Effector memory CD8-positive, alpha-beta T cell (primary cell): Measurements from ENCODE around the gene PIR.

ENCODE experiments used
- ATAC-seq: fragments of 150-1000 bp; cut with Tn5 transposase; replicated peaks from 2 replicates; pipeline ENCODE4 v1.10.0; 2021; ENCODE audit warnings: mild to moderate bottlenecking, moderate library complexity
- DNase-seq, 3 experiments: peaks; one replicate each; pipeline ENCODE4 v3.0.0; 2021
- H3K27ac Mint-ChIP-seq, 2 donors: one replicate each; pipeline ENCODE4 v1.8.0; 2022; ENCODE audit warnings: mild to moderate bottlenecking in 2 of 2, mixed read lengths in 2 of 2, moderate library complexity in 2 of 2
- H3K27me3 Mint-ChIP-seq, 2 donors: one replicate each; pipeline ENCODE4 v1.8.0; 2022; ENCODE audit warnings: mixed read lengths in 2 of 2
- H3K36me3 Mint-ChIP-seq: one replicate; pipeline ENCODE4 v1.8.0; 2022; ENCODE audit warnings: mild to moderate bottlenecking, moderate library complexity, mixed read lengths; ENCODE audit not compliant: insufficient read depth
- H3K4me1 Mint-ChIP-seq, 2 donors: one replicate each; pipeline ENCODE4 v1.8.0; 2022; ENCODE audit warnings: low read depth in 2 of 2, mixed read lengths in 2 of 2
- H3K4me3 Mint-ChIP-seq, 2 donors: one replicate each; pipeline ENCODE4 v1.8.0; 2022; ENCODE audit warnings: mild to moderate bottlenecking in 2 of 2, mixed read lengths in 2 of 2, moderate library complexity in 2 of 2
- H3K9me3 Mint-ChIP-seq, 2 donors: one replicate each; pipeline ENCODE4 v1.8.0; 2022; ENCODE audit warnings: mixed read lengths in 2 of 2
- total RNA-seq, 9 experiments: gene quantifications; one replicate each; lab custom pipeline; 2026; lab: John Stamatoyannopoulos, UW

PIR gene
- 0 to 0.91 (median 0.49) reads per million in 9 experiments for total RNA-seq

- Mint-ChIP-seq H3K36me3 (no peaks in the 10 kb centered on the region), H3K9me3 (no peaks in the 10 kb centered on the region), H3K4me1 (peaks cover 3 to 10% of the 10 kb centered on the region in 2 donors), H3K27ac (no peak within 1 kb of the TSS), H3K27me3 (peaks cover 10 to 15% of the 10 kb centered on the region in 2 donors), H3K4me3 (peak within 1 kb of the TSS; percentile 69 to 76)
- ATAC-seq, result peak; percentile 86
- DNase-seq, result peak in 2 of 3 experiments; percentile 2 to 7
Observed at GRCh38 chrX:15493118-15493962, at the start of gene PIR. Gene PIR (minus strand): TSS chrX:15493333. CDS start chrX:15491257, 2,076 bp downstream.

- Mint-ChIP-seq H3K4me1 (no peaks in the 10 kb centered on the region), H3K27ac (no peak overlapping the region), H3K27me3 (no peaks in the 10 kb centered on the region), H3K4me3 (no peak overlapping the region), H3K9me3 (no peaks in the 10 kb centered on the region), H3K36me3 (no peaks in the 10 kb centered on the region)
- ATAC-seq, result no peak
- no peak for DNase-seq
Observed at GRCh38 chrX:15530318-15530717, 37.2 kb upstream of the PIR start.

- no peaks in the 10 kb centered on the region for H3K36me3 Mint-ChIP-seq
- H3K27me3 Mint-ChIP-seq, result no peaks in the 10 kb centered on the region
- ATAC-seq (no peak), DNase-seq (no peak)
- H3K9me3 Mint-ChIP-seq, result no peaks in the 10 kb centered on the region
- H3K27ac Mint-ChIP-seq, result no peak overlapping the region
- no peaks in the 10 kb centered on the region for H3K4me1 Mint-ChIP-seq
- no peak overlapping the region for H3K4me3 Mint-ChIP-seq
Observed at GRCh38 chrX:15529165-15529564, 36.0 kb upstream of the PIR start.

- H3K4me3 Mint-ChIP-seq, result no peak overlapping the region
- no peak overlapping the region for H3K27ac Mint-ChIP-seq
Observed at GRCh38 chrX:15525664-15526416, 32.7 kb upstream of the PIR start.

GRCh38 chrX:15524417-15524816 is 31.3 kb upstream of the PIR start:
- Mint-ChIP-seq H3K9me3 (no peaks in the 10 kb centered on the region), H3K4me3 (no peak overlapping the region), H3K27me3 (peaks cover 9 to 15% of the 10 kb centered on the region in 2 donors), H3K4me1 (no peaks in the 10 kb centered on the region), H3K27ac (no peak overlapping the region), H3K36me3 (no peaks in the 10 kb centered on the region)
- ATAC-seq, result no peak
- no peak for DNase-seq

More at GRCh38 chrX:15525664-15526416, 32.7 kb upstream of the PIR start:
- Mint-ChIP-seq H3K27me3 (peaks cover 9 to 15% of the 10 kb centered on the region in 2 donors), H3K36me3 (no peaks in the 10 kb centered on the region), H3K4me1 (no peaks in the 10 kb centered on the region), H3K9me3 (no peaks in the 10 kb centered on the region)
- ATAC-seq, result no peak
- no peak for DNase-seq

- Mint-ChIP-seq H3K9me3 (no peaks in the 10 kb centered on the region), H3K27ac (no peak overlapping the region), H3K27me3 (peaks cover 9 to 15% of the 10 kb centered on the region in 2 donors), H3K4me3 (no peak overlapping the region), H3K36me3 (no peaks in the 10 kb centered on the region), H3K4me1 (no peaks in the 10 kb centered on the region)
- no peak for ATAC-seq
- DNase-seq, result no peak
Observed at GRCh38 chrX:15523088-15523487, 30.0 kb upstream of the PIR start.

GRCh38 chrX:15522464-15522863 is 29.3 kb upstream of the PIR start:
- Mint-ChIP-seq H3K9me3 (no peaks in the 10 kb centered on the region), H3K27ac (no peak overlapping the region), H3K4me3 (no peak overlapping the region), H3K27me3 (peaks cover 9 to 15% of the 10 kb centered on the region in 2 donors), H3K36me3 (no peaks in the 10 kb centered on the region), H3K4me1 (no peaks in the 10 kb centered on the region)
- no peak for ATAC-seq
- DNase-seq, result no peak

GRCh38 chrX:15515931-15516330 is 22.8 kb upstream of the PIR start:
- Mint-ChIP-seq H3K27ac (no peak overlapping the region), H3K9me3 (no peaks in the 10 kb centered on the region), H3K36me3 (no peaks in the 10 kb centered on the region), H3K4me1 (no peaks in the 10 kb centered on the region), H3K4me3 (no peak overlapping the region), H3K27me3 (no peaks in the 10 kb centered on the region)
- ATAC-seq (no peak), DNase-seq (no peak)

GRCh38 chrX:15514279-15514678 is 21.1 kb upstream of the PIR start:
- no peaks in the 10 kb centered on the region for H3K4me1 Mint-ChIP-seq

GRCh38 chrX:15512401-15512965 is 19.4 kb upstream of the PIR start:
- no peaks in the 10 kb centered on the region for H3K9me3 Mint-ChIP-seq
- no peaks in the 10 kb centered on the region for H3K4me1 Mint-ChIP-seq
- H3K36me3 Mint-ChIP-seq, result no peaks in the 10 kb centered on the region

More at GRCh38 chrX:15514279-15514678, 21.1 kb upstream of the PIR start:
- Mint-ChIP-seq H3K9me3 (no peaks in the 10 kb centered on the region), H3K4me3 (no peak overlapping the region), H3K36me3 (no peaks in the 10 kb centered on the region), H3K27me3 (peaks cover 8% of the 10 kb centered on the region in 2 donors), H3K27ac (no peak overlapping the region)
- ATAC-seq (no peak), DNase-seq (no peak)

GRCh38 chrX:15511563-15511962 is 18.4 kb upstream of the PIR start:
- ATAC-seq (no peak), DNase-seq (no peak)
- H3K27ac Mint-ChIP-seq, result no peak overlapping the region
- no peaks in the 10 kb centered on the region for H3K4me1 Mint-ChIP-seq
- H3K27me3 Mint-ChIP-seq, result peaks cover 8 to 18% of the 10 kb centered on the region in 2 donors
- H3K4me3 Mint-ChIP-seq, result no peak overlapping the region
- no peaks in the 10 kb centered on the region for H3K36me3 Mint-ChIP-seq
- no peaks in the 10 kb centered on the region for H3K9me3 Mint-ChIP-seq

More at GRCh38 chrX:15512401-15512965, 19.4 kb upstream of the PIR start:
- peaks cover 8 to 18% of the 10 kb centered on the region in 2 donors for H3K27me3 Mint-ChIP-seq
- H3K4me3 Mint-ChIP-seq, result no peak overlapping the region
- no peak for DNase-seq
- ATAC-seq, result no peak
- no peak overlapping the region for H3K27ac Mint-ChIP-seq

- DNase-seq, result no peak
- Mint-ChIP-seq H3K4me3 (no peak overlapping the region), H3K4me1 (no peaks in the 10 kb centered on the region), H3K36me3 (no peaks in the 10 kb centered on the region), H3K9me3 (no peaks in the 10 kb centered on the region), H3K27me3 (peaks cover 8 to 18% of the 10 kb centered on the region in 2 donors), H3K27ac (no peak overlapping the region)
- no peak for ATAC-seq
Observed at GRCh38 chrX:15509845-15510244, 16.7 kb upstream of the PIR start.

- no peak for DNase-seq
- Mint-ChIP-seq H3K27ac (no peak overlapping the region), H3K4me1 (no peaks in the 10 kb centered on the region), H3K27me3 (peaks cover 18 to 29% of the 10 kb centered on the region in 2 donors), H3K36me3 (no peaks in the 10 kb centered on the region), H3K9me3 (no peaks in the 10 kb centered on the region), H3K4me3 (no peak overlapping the region)
- no peak for ATAC-seq
Observed at GRCh38 chrX:15507005-15507404, 13.9 kb upstream of the PIR start.
